GM20431 (cell line): ENCODE results near the gene TCAP.

Experiments used
- in situ Hi-C: fragments of 300-500 bp; cut with MseI, MboI; formaldehyde crosslinking; loops from one replicate; pipeline ENCODE4 v1.15.0; 2020; ENCODE audit warnings: low sequenced_read_pairs; ENCODE audit not compliant: unreplicated experiment

Gene TCAP

GRCh38 chr17:39628655-39629493, 36.3 kb upstream of the TCAP start:
- in situ Hi-C loops = loop anchor here (25.0 kb wide), 1 partner anchor 108 kb away; the partner anchor contains the start of genes GRB7 and MIEN1

- in situ Hi-C loops = loop anchor here (25.0 kb wide), 1 partner anchor 108 kb away; the partner anchor contains the start of genes GRB7 and MIEN1
These were observed 35.7 kb upstream of the TCAP start for GRCh38 chr17:39629494-39629880.

- in situ Hi-C loops = loop anchor here (25.0 kb wide), 1 partner anchor 107 kb away; the partner anchor contains the start of genes GRB7 and MIEN1
These were observed 35.3 kb upstream of the TCAP start for GRCh38 chr17:39629898-39630297.

DNA sequence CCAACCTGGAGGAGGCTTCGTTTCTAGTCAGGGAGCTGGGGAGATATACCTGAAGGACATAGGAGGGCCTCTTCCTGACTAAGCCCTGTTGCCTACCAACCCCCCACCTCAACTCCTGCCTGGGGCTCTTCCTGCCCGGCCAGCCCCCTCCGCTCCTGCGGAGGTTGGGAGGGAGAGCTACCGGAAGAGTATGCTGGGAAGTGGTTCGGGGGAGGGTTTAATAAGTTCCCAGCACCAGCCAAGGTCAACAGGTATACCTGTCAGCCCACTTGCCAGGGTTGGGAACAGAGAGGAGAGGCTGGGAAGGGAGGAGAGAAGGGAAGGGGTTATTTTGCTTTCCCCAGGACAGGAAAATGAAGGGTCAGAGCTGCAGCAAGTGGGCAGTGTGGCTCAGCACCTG, 33.7 kb upstream of the TCAP start:
- in situ Hi-C loops = loop anchor here (25.0 kb wide), 1 partner anchor 106 kb away; the partner anchor contains the start of genes GRB7 and MIEN1

- in situ Hi-C loops = loop anchor here (25.0 kb wide), 1 partner anchor 105 kb away; the partner anchor contains the start of genes GRB7 and MIEN1
These were observed 32.8 kb upstream of the TCAP start for GRCh38 chr17:39632153-39632941.

- in situ Hi-C loops = loop anchor here (25.0 kb wide), 1 partner anchor 104 kb away; the partner anchor contains the start of genes GRB7 and MIEN1
These were observed 31.5 kb upstream of the TCAP start for GRCh38 chr17:39633570-39634183.

DNA sequence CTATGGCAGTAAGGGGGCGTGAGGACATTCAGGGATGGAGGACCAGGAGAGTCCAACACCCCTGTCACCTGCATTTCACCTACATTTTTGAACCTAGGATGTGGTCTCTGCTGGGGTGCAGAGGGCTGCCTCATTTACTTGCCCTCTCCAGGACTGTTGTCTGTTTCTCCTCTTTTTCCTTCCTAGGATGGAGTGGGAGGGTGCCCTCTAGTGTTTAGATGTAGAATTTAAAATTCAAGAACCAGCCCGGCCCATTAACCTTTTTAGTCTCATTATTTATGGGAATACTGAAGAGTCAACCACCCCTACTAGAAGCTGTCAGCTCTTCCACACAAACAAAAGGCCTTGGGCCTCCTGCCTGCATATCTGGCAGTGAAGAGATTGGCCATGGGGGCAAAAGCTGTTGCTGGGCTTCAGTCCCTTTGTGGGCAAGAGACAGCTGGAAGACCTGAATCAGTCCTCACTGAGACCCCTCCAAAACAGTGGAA, 30.7 kb upstream of the TCAP start:
- in situ Hi-C loops = loop anchor here (25.0 kb wide), 1 partner anchor 103 kb away; the partner anchor contains the start of genes GRB7 and MIEN1

- in situ Hi-C loops = loop anchor here (25.0 kb wide), 1 partner anchor 102 kb away; the partner anchor contains the start of genes GRB7 and MIEN1
These were observed 29.5 kb upstream of the TCAP start for GRCh38 chr17:39635614-39636176.

- in situ Hi-C loops = loop anchor here (25.0 kb wide), 1 partner anchor 101 kb away; the partner anchor contains the start of genes GRB7 and MIEN1
These were observed 28.6 kb upstream of the TCAP start for GRCh38 chr17:39636587-39636926.

GRCh38 chr17:39636927-39637736, 28.0 kb upstream of the TCAP start, which contains the start of gene STARD3:
STARD3 (plus strand) TSS chr17:39637144; CDS start chr17:39653532, 16,388 bp downstream.
- in situ Hi-C loops = loop anchor here (25.0 kb wide), 1 partner anchor 100 kb away; the partner anchor contains the start of genes GRB7 and MIEN1

DNA sequence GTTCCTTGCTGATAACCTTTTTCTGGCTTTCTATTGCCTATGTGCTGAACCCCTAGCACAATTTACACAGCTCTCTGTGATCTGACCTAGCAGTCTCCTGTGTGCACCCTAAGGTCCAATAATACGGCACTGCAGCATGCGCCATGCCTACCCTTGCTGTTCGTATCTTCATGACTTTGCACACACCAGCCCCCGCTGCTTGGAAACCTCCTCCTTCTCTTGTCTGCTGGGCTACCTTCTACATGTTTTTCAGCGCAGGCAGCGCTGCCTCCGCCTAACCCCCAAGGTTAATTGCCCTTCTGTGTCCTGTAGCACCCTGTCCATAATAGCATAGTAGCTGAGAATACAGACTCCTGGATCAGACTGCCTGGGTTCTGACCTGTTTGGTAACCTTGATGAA, 26.8 kb upstream of the TCAP start:
- in situ Hi-C loops = loop anchor here (25.0 kb wide), 1 partner anchor 99 kb away; the partner anchor contains the start of genes GRB7 and MIEN1

GRCh38 chr17:39639043-39639442, 26.1 kb upstream of the TCAP start:
- in situ Hi-C loops = loop anchor here (25.0 kb wide), 1 partner anchor 98 kb away; the partner anchor contains the start of genes GRB7 and MIEN1

- in situ Hi-C loops = loop anchor here (25.0 kb wide), 1 partner anchor 97 kb away; the partner anchor contains the start of genes GRB7 and MIEN1
These were observed 25.3 kb upstream of the TCAP start for GRCh38 chr17:39639566-39640458.

DNA sequence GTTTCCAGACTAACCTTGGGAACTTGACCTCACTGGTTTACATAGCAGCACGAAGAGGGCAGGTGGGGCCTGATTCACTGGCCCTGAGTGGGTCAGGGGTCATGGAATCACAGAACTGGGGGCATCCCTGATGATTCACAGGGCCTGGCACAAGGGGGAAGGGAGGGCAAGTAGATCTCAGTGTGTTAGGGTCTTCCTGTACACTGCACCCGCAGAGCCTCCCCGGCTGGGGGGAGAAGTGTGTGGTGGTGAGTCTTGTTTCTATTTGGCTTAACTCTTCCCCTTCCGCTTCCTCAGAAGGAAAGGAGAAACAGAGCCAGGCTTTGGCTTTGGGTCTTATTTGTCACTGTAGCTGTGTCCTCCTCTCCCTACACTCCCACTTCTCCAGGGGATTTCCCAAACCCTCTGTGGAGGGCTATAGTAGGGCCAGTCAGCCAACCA, 24.5 kb upstream of the TCAP start:
- in situ Hi-C loops = loop anchor here (25.0 kb wide), 1 partner anchor 97 kb away; the partner anchor contains the start of genes GRB7 and MIEN1

GRCh38 chr17:39641097-39641496, 24.1 kb upstream of the TCAP start:
- in situ Hi-C loops = loop anchor here (25.0 kb wide), 1 partner anchor 96 kb away; the partner anchor contains the start of genes GRB7 and MIEN1

- in situ Hi-C loops = loop anchor here (25.0 kb wide), 1 partner anchor 95 kb away; the partner anchor contains the start of genes GRB7 and MIEN1
These were observed 23.3 kb upstream of the TCAP start for GRCh38 chr17:39641883-39642282.
